IPS-18a (cell line): Measurements from ENCODE around the gene DPYSL3.

Experiments used
- H3K27ac ChIP-seq: one replicate; pipeline ENCODE4 v1.5.1; 2013; ENCODE audit warnings: low read length
- H3K27me3 ChIP-seq: one replicate; pipeline ENCODE4 v1.6.1; 2013; ENCODE audit warnings: mild to moderate bottlenecking, low read length; ENCODE audit not compliant: control insufficient read depth, insufficient read depth
- H3K36me3 ChIP-seq: one replicate; pipeline ENCODE4 v1.6.1; 2013; ENCODE audit warnings: low read depth, low read length; ENCODE audit not compliant: control insufficient read depth
- H3K4me1 ChIP-seq: one replicate; pipeline ENCODE4 v1.6.1; 2013; ENCODE audit warnings: low read depth, low read length; ENCODE audit not compliant: control insufficient read depth
- H3K4me3 ChIP-seq: one replicate; pipeline ENCODE4 v1.5.1; 2013; ENCODE audit warnings: low read length
- H3K9ac ChIP-seq: one replicate; pipeline ENCODE4 v1.6.1; 2013; ENCODE audit warnings: mild to moderate bottlenecking, low read length, moderate library complexity
- H3K9me3 ChIP-seq: one replicate; pipeline ENCODE4 v1.6.1; 2013; ENCODE audit warnings: low read depth, low read length; ENCODE audit not compliant: control insufficient read depth

Gene DPYSL3

DNA sequence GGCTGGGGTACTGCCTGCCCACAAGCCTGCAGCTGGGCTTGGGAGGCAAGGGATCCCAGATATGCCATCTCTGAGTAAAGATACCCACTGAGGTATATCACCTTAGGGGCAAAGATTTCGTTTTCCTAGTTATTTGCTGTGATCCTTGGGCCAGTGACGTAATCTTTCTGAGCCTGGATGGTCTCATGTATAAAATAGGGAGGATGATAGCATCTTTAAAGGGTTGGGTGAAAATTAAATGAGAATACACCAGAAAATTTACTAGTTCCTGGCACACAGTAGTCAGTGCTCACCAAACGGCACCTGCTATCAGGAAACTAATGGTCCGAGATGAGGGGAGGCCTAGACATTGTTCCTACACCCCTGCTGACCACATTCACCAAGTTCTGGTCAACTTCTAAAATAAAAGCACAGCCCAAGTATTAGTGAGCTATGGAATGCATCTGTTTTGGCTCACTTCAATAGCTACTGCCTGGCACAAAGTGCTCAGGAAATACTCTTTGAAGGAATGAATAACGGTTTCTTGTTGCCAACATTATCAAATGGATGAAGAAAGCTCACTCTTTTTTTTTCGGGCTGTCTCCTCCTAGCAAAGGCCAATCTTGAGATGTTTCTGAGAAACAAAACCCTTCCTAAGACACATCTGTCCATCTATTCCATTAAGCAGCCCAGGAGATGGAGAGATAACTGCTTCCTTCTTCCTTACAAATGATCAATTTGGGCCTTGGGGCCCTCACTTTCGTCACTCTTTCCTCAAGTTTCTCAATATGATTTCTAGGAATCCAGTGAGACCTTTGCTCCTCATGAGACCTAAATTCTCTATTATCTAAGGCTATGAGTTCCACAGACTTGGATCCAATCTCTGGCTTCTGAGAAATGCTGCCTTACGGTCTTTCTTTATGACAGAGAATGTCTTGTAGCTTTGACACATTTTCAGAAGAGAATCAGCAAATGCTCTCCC lies 98.2 kb downstream of the DPYSL3 start:
- H3K9me3 ChIP-seq = no peaks in the 10 kb centered on the region
- H3K27ac ChIP-seq = no peak overlapping the region
- H3K36me3 ChIP-seq = peaks cover 100% of the 10 kb centered on the region
- no peaks in the 10 kb centered on the region for H3K4me1 ChIP-seq
- H3K9ac ChIP-seq = no peak overlapping the region
- no peak overlapping the region for H3K4me3 ChIP-seq
- no peaks in the 10 kb centered on the region for H3K27me3 ChIP-seq

DNA sequence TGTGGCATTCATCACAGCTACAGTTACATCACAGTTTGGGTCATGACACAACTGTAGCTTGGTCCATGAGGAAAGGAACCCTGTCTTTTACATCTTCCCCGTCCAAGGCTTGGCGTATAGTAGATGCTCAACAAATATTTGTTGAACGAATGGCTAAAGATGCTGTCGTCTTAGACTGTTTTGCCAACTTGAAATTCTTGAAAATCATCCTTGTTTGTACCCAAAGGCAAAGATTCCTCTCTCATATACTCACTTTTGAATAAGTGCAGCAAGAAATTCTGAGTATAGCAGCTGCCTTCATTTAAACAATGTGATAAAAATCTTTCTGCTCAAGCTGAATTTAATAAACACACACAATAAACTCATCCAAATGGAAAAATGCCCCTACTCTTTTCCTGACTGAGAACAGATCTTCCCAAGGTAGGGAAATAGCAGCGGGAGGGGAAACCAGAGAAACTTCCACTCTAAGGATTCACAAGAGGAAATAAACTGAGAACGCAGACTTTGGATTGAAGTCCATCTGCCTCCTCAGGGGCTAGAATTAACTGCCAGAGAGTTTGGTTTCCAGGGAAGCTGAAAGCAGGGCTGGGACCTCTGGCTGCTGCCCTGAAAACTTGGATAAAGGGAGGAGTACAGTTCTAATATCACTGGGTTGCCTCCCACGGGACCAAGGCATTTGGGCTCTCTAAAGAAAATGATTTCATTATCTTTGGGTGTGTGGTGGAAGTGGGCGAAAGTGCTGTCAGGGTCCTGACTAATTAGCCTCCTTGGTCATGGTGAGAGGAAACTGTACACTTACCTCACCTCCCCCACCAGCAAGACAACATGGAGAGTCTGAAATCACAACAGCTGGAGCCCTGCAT lies 99.1 kb downstream of the DPYSL3 start:
- H3K27me3 ChIP-seq = no peaks in the 10 kb centered on the region
- H3K27ac ChIP-seq = no peak overlapping the region
- no peaks in the 10 kb centered on the region for H3K9me3 ChIP-seq
- peaks cover 100% of the 10 kb centered on the region for H3K36me3 ChIP-seq
- no peak overlapping the region for H3K9ac ChIP-seq
- H3K4me3 ChIP-seq = no peak overlapping the region
- no peaks in the 10 kb centered on the region for H3K4me1 ChIP-seq

DNA sequence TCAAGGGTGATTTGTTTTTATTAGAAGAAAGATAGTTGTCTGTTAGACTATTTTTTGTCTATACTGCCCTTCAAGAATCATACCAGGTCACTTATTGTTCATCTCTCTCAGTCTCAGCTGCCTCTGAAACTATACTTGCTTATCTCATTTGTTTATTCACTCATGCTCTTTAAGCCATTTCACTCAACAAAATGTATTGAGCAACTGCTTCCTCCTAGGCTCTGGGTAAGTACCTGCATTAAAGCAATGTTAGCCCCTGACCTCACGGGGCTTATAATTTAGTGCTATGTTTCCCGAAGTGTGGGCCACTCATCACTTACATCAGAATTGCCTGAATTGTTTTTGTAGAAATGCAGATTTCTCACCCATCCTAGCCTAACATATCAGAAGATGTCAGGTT lies 100.9 kb downstream of the DPYSL3 start:
- no peak overlapping the region for H3K27ac ChIP-seq
- H3K9ac ChIP-seq = no peak overlapping the region
- no peaks in the 10 kb centered on the region for H3K9me3 ChIP-seq
- no peaks in the 10 kb centered on the region for H3K4me1 ChIP-seq
- H3K36me3 ChIP-seq = peaks cover 100% of the 10 kb centered on the region
- H3K27me3 ChIP-seq = no peaks in the 10 kb centered on the region
- H3K4me3 ChIP-seq = no peak overlapping the region

DNA sequence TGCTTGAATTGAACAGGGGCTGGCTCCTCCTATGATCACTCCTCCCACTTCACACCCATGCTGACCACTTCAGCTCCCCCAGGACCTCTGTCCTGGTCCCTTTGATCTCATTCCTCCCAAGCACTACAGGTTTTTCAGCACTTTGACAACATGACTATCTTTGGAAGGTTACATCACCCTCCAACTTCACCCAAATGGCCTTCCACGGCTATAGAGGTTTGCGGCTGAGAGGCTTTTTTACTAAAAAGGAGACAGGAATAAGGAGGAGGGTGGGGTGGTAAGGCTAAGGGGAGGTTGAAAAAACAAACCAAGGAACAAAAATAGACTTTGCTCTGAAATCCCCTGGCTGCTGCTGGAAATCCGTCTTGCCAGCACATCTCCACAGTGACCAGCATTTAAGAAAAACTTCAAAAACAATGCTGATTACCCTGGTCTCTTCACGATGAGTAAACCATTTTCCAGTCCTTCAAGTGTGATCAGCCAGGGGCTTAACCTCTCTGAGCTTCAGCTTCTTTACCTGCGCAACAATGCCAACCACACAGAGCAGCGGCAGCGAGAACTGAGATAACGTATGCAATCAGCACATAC lies 102.7 kb downstream of the DPYSL3 start:
- Histone ChIP-seq H3K36me3 (peaks cover 97% of the 10 kb centered on the region), H3K4me1 (no peaks in the 10 kb centered on the region), H3K27ac (no peak overlapping the region)

DNA sequence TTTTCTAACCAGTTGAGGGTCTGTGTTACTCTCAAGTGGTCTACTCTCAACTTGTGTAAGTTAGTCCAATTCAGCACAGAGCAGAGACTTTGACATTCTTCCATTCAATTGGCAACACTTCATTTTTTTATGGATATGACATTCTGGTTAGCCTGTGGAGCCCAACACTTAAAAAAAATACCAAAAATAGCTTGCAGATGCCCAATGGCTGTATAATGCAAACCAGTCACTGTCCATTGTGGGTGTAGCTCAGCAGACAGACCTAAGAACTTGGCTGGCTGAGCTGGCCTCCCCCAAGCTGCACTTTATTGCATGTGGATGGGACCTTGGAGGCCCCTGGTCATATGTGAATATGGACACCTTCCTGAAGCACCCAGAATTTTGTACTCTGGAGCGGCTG lies 103.2 kb downstream of the DPYSL3 start:
- Histone ChIP-seq H3K27me3 (no peaks in the 10 kb centered on the region), H3K4me3 (no peak overlapping the region), H3K4me1 (no peaks in the 10 kb centered on the region), H3K27ac (no peak overlapping the region), H3K9me3 (no peaks in the 10 kb centered on the region), H3K9ac (no peak overlapping the region), H3K36me3 (peaks cover 97% of the 10 kb centered on the region)

More for the DNA sequence above, 102.7 kb downstream of the DPYSL3 start:
- no peak overlapping the region for H3K9ac ChIP-seq
- no peaks in the 10 kb centered on the region for H3K27me3 ChIP-seq
- no peaks in the 10 kb centered on the region for H3K9me3 ChIP-seq
- H3K4me3 ChIP-seq = no peak overlapping the region

DNA sequence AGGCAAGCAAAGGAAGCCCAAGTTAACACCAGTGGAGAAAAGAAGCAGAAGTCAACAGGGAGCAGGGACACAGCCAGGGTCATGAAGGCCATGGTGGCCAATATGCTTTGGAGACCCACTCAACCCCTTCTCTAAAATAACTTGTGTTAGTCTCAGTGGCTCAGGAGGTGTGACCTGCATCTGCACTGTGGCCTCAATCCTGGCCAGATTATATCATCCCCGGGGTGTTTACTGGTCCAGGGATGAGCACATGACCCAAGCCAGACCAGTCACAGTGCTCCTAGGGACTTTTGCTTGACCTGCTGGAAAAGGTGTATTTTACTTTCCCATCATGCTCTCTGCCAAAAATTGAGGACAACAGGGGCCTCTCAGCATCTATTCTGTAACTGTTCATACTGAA lies 105.2 kb downstream of the DPYSL3 start:
- Histone ChIP-seq H3K27me3 (no peaks in the 10 kb centered on the region), H3K27ac (no peak overlapping the region), H3K9me3 (no peaks in the 10 kb centered on the region), H3K4me1 (no peaks in the 10 kb centered on the region), H3K9ac (no peak overlapping the region), H3K36me3 (peaks cover 97% of the 10 kb centered on the region), H3K4me3 (no peak overlapping the region)

DNA sequence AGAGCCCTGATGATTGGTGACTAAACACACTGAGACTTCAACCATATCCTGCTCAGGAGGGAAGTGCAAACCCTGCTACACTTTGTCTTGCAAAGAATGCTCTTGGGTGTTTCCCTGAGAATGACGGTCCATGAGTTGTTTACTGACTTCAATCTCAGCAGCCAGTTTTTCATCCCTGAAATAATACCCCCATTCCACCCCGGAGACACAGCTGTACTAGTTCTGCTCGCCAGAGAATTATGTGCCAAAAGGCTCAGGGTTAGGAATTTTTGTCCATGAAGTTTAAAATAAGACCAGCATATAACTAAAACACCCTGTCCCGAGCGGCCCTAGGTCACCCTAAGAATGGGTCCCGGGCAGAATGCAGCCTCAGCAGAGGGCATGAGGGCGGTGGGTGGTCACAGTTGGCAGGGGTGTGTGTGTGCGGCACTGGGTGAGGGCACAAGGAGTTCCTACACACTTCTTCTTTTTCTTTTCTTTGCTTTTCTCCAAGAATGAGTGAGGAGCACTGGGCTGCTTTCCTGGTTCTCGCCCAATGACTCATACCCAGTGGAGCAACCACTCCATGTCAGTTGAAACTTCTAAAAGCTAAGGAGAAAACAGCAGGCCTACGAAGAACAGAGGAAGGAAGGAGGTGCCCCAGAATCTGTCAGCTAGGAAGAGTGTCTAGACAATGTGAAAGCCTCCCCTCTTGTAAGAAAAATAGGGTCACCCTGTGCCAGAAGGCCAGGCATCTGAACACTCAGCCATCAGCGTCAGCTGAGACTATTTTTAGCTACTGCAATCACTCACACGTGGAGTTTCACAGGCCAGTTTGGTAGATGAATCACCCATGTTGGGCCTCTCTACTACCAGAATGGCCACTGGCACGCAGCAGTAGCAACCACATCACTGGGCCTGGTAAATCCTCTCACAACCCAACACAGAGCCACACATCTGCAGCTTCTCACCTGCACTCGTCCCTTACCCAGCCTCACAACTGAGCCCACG lies 105.9 kb downstream of the DPYSL3 start:
- no peaks in the 10 kb centered on the region for H3K9me3 ChIP-seq
- peaks cover 97% of the 10 kb centered on the region for H3K36me3 ChIP-seq
- H3K4me1 ChIP-seq = no peaks in the 10 kb centered on the region
- H3K9ac ChIP-seq = no peak overlapping the region
- no peak overlapping the region for H3K4me3 ChIP-seq
- no peaks in the 10 kb centered on the region for H3K27me3 ChIP-seq
- no peak overlapping the region for H3K27ac ChIP-seq

DNA sequence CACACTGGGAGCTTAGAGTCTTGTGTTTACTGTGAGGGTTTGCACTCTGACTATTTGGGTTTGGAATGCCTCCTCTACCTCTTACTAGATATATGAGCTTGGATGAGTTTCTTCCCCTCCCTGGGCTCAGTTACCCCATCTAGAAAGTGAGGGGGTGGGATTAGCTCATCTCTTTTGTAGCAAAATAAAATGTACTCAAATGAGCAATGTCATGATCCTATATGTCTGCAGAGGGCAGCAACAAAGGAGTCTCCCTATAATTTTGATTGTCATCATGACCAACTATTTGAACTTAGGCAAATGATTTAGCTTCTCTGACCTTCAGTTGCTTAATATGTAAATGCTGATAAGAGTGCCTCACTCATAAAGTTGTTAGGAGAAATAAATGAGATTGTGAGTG lies 109.0 kb downstream of the DPYSL3 start:
- H3K9me3 ChIP-seq = no peaks in the 10 kb centered on the region
- H3K4me3 ChIP-seq = no peak overlapping the region
- no peaks in the 10 kb centered on the region for H3K27me3 ChIP-seq
- H3K27ac ChIP-seq = no peak overlapping the region
- H3K36me3 ChIP-seq = peaks cover 94% of the 10 kb centered on the region
- no peak overlapping the region for H3K9ac ChIP-seq
- H3K4me1 ChIP-seq = no peaks in the 10 kb centered on the region

DNA sequence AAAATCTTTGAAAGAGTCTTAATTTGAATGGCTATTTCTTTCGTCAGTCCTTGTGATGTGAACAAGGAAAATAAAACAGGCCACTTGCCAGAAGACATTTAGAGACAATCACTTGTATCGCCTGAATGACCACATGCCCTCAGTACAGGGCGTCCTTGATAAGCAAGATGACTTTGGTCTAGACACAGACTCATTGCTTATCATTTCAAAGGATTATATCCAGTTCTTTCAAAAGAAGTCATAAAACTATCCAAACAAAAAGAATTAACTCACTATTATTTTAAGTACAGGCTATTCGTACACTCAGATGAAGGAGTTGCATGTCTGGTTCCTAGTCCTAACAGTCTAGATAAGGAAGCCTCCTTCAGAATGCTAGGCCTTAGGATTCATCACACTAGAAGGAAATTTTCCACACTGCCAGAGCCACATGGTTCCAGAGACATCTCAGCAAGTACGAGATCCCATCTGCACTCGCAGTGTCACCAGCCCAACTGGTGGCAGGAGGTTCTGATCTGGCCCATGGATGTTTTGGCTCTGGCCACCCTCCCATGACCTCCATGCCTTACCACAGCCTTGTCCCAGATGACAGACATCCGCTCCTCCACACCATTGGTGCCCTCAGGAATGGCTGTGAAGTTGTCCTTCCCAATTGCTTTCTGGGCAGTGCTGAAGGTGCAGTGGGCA lies 109.6 kb downstream of the DPYSL3 start:
- Histone ChIP-seq H3K4me1 (no peaks in the 10 kb centered on the region), H3K9me3 (no peaks in the 10 kb centered on the region), H3K9ac (no peak overlapping the region), H3K27me3 (no peaks in the 10 kb centered on the region), H3K27ac (no peak overlapping the region), H3K36me3 (peaks cover 94% of the 10 kb centered on the region), H3K4me3 (no peak overlapping the region)

DNA sequence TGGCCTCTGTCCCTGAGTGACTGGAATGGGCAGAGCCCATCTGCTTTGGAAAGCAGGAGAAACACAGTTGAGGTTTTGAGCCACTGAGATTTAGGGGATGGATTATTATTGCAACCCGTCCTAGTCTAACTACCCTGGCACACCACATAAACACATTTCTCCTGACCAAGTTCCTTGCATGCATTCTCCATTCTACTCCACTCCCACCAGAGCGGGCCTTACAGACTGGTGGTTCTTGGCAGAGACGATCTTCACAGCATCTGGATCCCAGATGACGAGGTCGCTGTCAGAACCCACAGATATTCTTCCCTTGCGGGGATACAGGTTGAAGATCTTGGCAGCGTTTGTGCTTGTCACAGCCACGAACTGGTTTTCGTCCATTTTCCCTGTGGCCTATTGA lies 111.0 kb downstream of the DPYSL3 start:
- no peaks in the 10 kb centered on the region for H3K27me3 ChIP-seq
- H3K36me3 ChIP-seq = peaks cover 95% of the 10 kb centered on the region
- H3K4me3 ChIP-seq = no peak overlapping the region
- H3K27ac ChIP-seq = no peak overlapping the region
- H3K9me3 ChIP-seq = no peaks in the 10 kb centered on the region
- H3K4me1 ChIP-seq = no peaks in the 10 kb centered on the region
- no peak overlapping the region for H3K9ac ChIP-seq
